GM23338 (cell line): Measurements from ENCODE around the gene PARL.

Experiments
- CREB1 ChIP-seq: fragments of 250-450 bp; sonication (Bioruptor Pico); IDR thresholded peaks from 2 replicates; pipeline ENCODE4 v1.5.0; 2020; ENCODE audit warnings: low read depth, mild to moderate bottlenecking, moderate library complexity
- CTCF ChIP-seq, 2 experiments: fragments of 200-600 bp in 1 of 2; sonication (generic) in 1 of 2; conservative IDR thresholded peaks; 2 replicates each; pipeline versions ENCODE4 v1.5.1 to v1.6.1; 2016 to 2017; ENCODE audit warnings: antibody characterized with exemption in 2 of 2, low read depth in 2 of 2, mild to moderate bottlenecking in 2 of 2, moderate library complexity in 1 of 2
- ETS1 ChIP-seq: IDR thresholded peaks from 2 replicates; pipeline ENCODE4 v1.6.1; 2016; ENCODE audit warnings: antibody characterized with exemption
- EZH2 ChIP-seq: fragments of 200-600 bp; sonication (generic); IDR thresholded peaks from one replicate; pipeline ENCODE4 v1.8.0; 2017; ENCODE audit warnings: antibody characterized with exemption, mild to moderate bottlenecking, low read depth; ENCODE audit not compliant: unreplicated experiment
- EZH2phosphoT487 ChIP-seq: fragments of 200-600 bp; sonication (generic); IDR thresholded peaks from one replicate; pipeline ENCODE4 v1.8.1; 2018; ENCODE audit warnings: antibody characterized with exemption; ENCODE audit not compliant: unreplicated experiment
- JUNB ChIP-seq: IDR thresholded peaks from one replicate; pipeline ENCODE4 v1.6.1; 2016; ENCODE audit warnings: antibody characterized with exemption; ENCODE audit not compliant: unreplicated experiment
- POLR2AphosphoS5 ChIP-seq: IDR thresholded peaks from 2 replicates; pipeline ENCODE4 v1.6.1; 2016; ENCODE audit warnings: antibody characterized with exemption, low read depth
- REST ChIP-seq: IDR thresholded peaks from one replicate; pipeline ENCODE4 v1.6.1; 2018; ENCODE audit warnings: antibody characterized with exemption; ENCODE audit not compliant: unreplicated experiment
- ZNF114 ChIP-seq: fragments of 250-450 bp; sonication (Bioruptor Pico); IDR thresholded peaks from 2 replicates; pipeline ENCODE4 v1.5.0; 2020; ENCODE audit warnings: mild to moderate bottlenecking, moderate library complexity
- ZNF331 ChIP-seq: fragments of 250-450 bp; sonication (Bioruptor Pico); IDR thresholded peaks from 2 replicates; pipeline ENCODE4 v1.5.0; 2020; ENCODE audit warnings: low read depth, mild to moderate bottlenecking, moderate library complexity

GRCh38 chr3:183918178-183918577, 33.5 kb upstream of the PARL start:
- no peak for TF ChIP-seq CTCF (conservative IDR thresholded peaks at IDR 0.05; ENCODE audit: low read depth in 2 of 2)
- TF ChIP-seq POLR2AphosphoS5, result no peak
- TF ChIP-seq CREB1 (CRISPR knock-in tag), result no peak
- TF ChIP-seq EZH2, result no peak
- TF ChIP-seq ETS1, result no peak
- TF ChIP-seq EZH2phosphoT487, result no peak
- TF ChIP-seq JUNB, result no peak
- TF ChIP-seq REST, result no peak
- no peak for TF ChIP-seq ZNF331 (CRISPR knock-in tag)
- no peak for TF ChIP-seq ZNF114 (CRISPR knock-in tag)
